ENCODE measurements around the gene ISYNA1. TPM values are rescaled to one million over a fixed set of nuclear protein-coding genes. Genes with fewer than 3 reads are reported as not detected.

ISYNA1 gene
- total and polyA plus RNA-seq, 4 donors = 14.7 to 56.7 (median 25.0) TPM

DNA sequence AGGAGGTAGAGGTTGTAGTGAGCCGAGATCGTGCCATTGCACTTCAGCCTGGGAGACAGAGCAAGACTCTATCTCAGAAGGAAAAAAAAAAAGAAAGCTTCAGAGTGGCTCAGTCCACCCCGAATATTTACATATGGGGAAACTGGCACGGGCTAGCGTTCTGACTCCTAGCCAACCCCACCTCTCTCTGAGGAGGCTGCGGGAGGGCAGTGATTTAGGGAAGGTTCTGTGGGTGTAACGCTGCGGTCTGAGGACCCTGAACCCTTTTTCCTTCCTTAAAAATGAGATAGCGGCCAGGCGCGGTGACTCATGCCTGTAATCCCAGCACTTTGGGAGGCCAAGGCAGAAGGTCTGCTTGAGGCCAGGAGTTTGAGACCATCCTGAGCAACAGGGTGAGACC lies 45.5 kb downstream of the ISYNA1 start:
- peaks cover 0 to 13% (median 0%) of the 10 kb centered on the region in 4 donors for H3K36me3 ChIP-seq (ENCODE audit: control insufficient read depth in 4 of 4, insufficient read depth in 4 of 4, low read length in 4 of 4)
- no peak overlapping the region for H3K9ac ChIP-seq (ENCODE audit: insufficient read depth in 1 of 2, low read length in 2 of 2)
- H3K27ac ChIP-seq (ENCODE audit: low read depth in 1 of 2, low read length in 1 of 2) = peak overlapping the region in 1 of 2 donors; percentile 71
- H3K9me3 ChIP-seq (ENCODE audit: control insufficient read depth in 4 of 4, insufficient read depth in 3 of 4, low read length in 3 of 4) = peaks cover 0 to 3% (median 0%) of the 10 kb centered on the region in 4 donors
- H3K4me1 ChIP-seq (ENCODE audit: control insufficient read depth in 5 of 5, insufficient read depth in 5 of 5, low read length in 5 of 5) = peaks cover 0 to 9% (median 0%) of the 10 kb centered on the region in 5 donors
- DNase-seq (no peak), ATAC-seq (ENCODE audit: insufficient read depth, low FRiP score) (no peak)
- H3K4me3 ChIP-seq = no peak overlapping the region
- no peak for TF ChIP-seq CTCF (IDR thresholded peaks at IDR 0.05; ENCODE audit: control extremely low read depth, extremely low read depth)
- WGBS, 2 donors = 17 to 44% methylated on average over 11 of the region's 11 CpGs
- H3K27me3 ChIP-seq (ENCODE audit: control insufficient read depth in 3 of 3, insufficient read depth in 3 of 3, low read length in 2 of 3) = peaks cover 0 to 2% (median 0%) of the 10 kb centered on the region in 3 donors

DNA sequence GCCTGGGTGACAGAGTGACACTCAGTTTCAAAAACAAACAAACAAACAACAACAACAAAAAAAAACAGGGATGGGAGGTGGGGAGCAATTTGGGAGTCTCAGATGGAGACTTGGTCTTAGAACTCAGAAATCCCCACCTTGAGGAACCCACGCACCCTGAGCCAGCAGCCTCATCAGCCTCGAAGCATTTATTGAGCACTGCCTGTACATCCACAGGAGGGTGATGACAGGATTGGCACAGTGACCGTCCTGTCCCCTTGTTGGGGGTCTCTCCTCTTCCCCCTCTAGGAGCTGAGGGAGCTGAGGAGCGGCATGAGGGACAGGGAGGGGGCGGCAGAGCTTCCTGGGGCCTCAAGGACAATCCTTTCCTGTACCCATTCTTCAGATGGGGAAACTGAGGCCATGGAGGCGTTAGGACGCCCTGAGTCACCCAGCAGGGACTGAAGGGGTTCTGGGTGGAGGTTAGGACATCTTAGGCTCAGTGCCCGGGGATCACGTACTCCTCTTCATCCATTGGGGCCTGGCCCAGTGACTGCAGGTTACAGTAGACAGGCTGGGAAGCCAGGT lies 46.3 kb downstream of the ISYNA1 start:
- Histone ChIP-seq H3K4me3 (no peak overlapping the region), H3K4me1 (ENCODE audit: control insufficient read depth in 5 of 5, insufficient read depth in 5 of 5, low read length in 5 of 5) (peaks cover 0 to 7% (median 0%) of the 10 kb centered on the region in 5 donors), H3K36me3 (ENCODE audit: control insufficient read depth in 4 of 4, insufficient read depth in 4 of 4, low read length in 4 of 4) (peaks cover 0 to 13% (median 0%) of the 10 kb centered on the region in 4 donors), H3K9ac (ENCODE audit: insufficient read depth in 1 of 2, low read length in 2 of 2) (no peak overlapping the region), H3K27ac (ENCODE audit: low read depth in 1 of 2, low read length in 1 of 2) (no peak overlapping the region), H3K27me3 (ENCODE audit: control insufficient read depth in 3 of 3, insufficient read depth in 3 of 3, low read length in 2 of 3) (peaks cover 0 to 8% (median 0%) of the 10 kb centered on the region in 3 donors), H3K9me3 (ENCODE audit: control insufficient read depth in 4 of 4, insufficient read depth in 3 of 4, low read length in 3 of 4) (peaks cover 0 to 6% (median 0%) of the 10 kb centered on the region in 4 donors)
- ATAC-seq (ENCODE audit: insufficient read depth, low FRiP score) (no peak), DNase-seq (no peak)
- 81 to 89% methylated on average over 9 of the region's 9 CpGs for WGBS, 2 donors
- no peak for TF ChIP-seq CTCF (IDR thresholded peaks at IDR 0.05; ENCODE audit: control extremely low read depth, extremely low read depth)

DNA sequence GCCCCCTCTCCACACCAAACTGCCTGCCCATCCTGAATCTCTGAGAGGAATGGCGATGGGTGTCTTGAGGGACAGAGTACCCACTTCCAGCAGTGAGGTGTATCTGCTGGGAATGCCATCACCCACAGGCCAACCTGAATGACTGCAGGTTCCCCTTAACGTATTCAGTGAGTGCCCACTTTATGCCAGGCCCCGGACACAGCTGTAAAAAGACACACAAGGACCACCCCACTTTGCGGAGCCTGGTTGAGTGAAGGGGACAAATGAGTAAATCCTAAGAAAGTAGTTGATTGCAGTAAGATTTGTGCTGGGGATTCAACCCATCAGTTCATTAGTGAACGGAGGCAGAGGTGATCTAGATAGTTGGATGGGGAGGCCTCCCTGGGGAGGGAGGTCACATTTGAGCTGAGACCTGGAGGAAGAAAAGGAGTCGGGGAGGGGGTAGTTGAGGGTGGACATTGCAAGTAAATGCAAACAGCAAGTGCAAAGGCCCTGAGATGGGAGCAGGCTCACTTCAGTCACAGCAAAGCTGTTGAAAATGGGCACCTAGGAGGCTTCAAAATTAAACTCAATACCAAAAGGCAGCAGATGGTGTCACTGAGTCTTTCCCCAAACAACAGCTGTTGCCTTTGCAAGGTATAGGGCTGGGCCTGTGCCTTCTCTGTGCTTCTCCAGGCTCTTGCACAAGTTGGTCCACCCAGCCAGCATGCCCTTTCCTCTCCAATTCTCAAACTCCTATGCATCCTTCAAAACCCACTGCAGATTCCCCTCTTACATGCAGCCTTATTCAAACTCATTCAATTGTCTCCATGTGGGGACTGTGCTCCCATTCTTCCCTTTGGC lies 47.6 kb downstream of the ISYNA1 start:
- Histone ChIP-seq H3K27me3 (ENCODE audit: control insufficient read depth in 3 of 3, insufficient read depth in 3 of 3, low read length in 2 of 3) (peaks cover 0 to 11% (median 3%) of the 10 kb centered on the region in 3 donors), H3K4me3 (no peak overlapping the region), H3K4me1 (ENCODE audit: control insufficient read depth in 5 of 5, insufficient read depth in 5 of 5, low read length in 5 of 5) (peaks cover 0 to 8% (median 4%) of the 10 kb centered on the region in 5 donors), H3K27ac (ENCODE audit: low read depth in 1 of 2, low read length in 1 of 2) (no peak overlapping the region), H3K36me3 (ENCODE audit: control insufficient read depth in 4 of 4, insufficient read depth in 4 of 4, low read length in 4 of 4) (peaks cover 0 to 13% (median 0%) of the 10 kb centered on the region in 4 donors), H3K9ac (ENCODE audit: insufficient read depth in 1 of 2, low read length in 2 of 2) (no peak overlapping the region), H3K9me3 (ENCODE audit: control insufficient read depth in 4 of 4, insufficient read depth in 3 of 4, low read length in 3 of 4) (peaks cover 0 to 6% (median 0%) of the 10 kb centered on the region in 4 donors)
- no peak for TF ChIP-seq CTCF (IDR thresholded peaks at IDR 0.05; ENCODE audit: control extremely low read depth, extremely low read depth)
- no peak for DNase-seq
- no peak for ATAC-seq (ENCODE audit: insufficient read depth, low FRiP score)
- 93 to 95% methylated on average over 6 of the region's 6 CpGs for WGBS, 2 donors
